ENCODE measurements around the gene SUCLG2. TPM values are rescaled to one million over a fixed set of nuclear protein-coding genes. Genes with fewer than 3 reads are reported as not detected.

The SUCLG2 gene
- total RNA-seq, 1 experiment from 2014 or later: 38.5 TPM

- no peak overlapping the region for H3K23ac ChIP-seq (ENCODE audit: insufficient read length, low read depth, low read length)
- H2BK5ac ChIP-seq (ENCODE audit: insufficient read length, low read length): no peak overlapping the region
- no peak overlapping the region for H2BK12ac ChIP-seq (ENCODE audit: insufficient read length, low read depth, low read length)
- Mint-ChIP-seq H3K9me3 (no peaks in the 10 kb centered on the region), H3K36me3 (ENCODE audit: insufficient read depth in 1 of 3, low read depth in 3 of 3) (no peaks in the 10 kb centered on the region), H3K4me1 (no peaks in the 10 kb centered on the region), H3K27ac (no peak overlapping the region), H3K27me3 (ENCODE audit: low read depth) (no peaks in the 10 kb centered on the region), H3K4me3 (no peak overlapping the region)
- no peak overlapping the region for H3K27ac ChIP-seq (ENCODE audit: insufficient read length, low read depth, low read length)
- H3K18ac ChIP-seq (ENCODE audit: insufficient read length, low read depth, low read length): no peak overlapping the region
- H4K8ac ChIP-seq (replicated peaks; ENCODE audit: insufficient read length, low read depth, low read length): no peak overlapping the region
- no peak overlapping the region for H3T11ph ChIP-seq (ENCODE audit: low read length)
- TF ChIP-seq, protein P1, sequence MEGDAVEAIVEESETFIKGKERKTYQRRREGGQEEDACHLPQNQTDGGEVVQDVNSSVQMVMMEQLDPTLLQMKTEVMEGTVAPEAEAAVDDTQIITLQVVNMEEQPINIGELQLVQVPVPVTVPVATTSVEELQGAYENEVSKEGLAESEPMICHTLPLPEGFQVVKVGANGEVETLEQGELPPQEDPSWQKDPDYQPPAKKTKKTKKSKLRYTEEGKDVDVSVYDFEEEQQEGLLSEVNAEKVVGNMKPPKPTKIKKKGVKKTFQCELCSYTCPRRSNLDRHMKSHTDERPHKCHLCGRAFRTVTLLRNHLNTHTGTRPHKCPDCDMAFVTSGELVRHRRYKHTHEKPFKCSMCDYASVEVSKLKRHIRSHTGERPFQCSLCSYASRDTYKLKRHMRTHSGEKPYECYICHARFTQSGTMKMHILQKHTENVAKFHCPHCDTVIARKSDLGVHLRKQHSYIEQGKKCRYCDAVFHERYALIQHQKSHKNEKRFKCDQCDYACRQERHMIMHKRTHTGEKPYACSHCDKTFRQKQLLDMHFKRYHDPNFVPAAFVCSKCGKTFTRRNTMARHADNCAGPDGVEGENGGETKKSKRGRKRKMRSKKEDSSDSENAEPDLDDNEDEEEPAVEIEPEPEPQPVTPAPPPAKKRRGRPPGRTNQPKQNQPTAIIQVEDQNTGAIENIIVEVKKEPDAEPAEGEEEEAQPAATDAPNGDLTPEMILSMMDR (conservative IDR thresholded peaks at IDR 0.05): no peak
- H4K20me1 ChIP-seq (ENCODE audit: control insufficient read depth, insufficient read depth, insufficient read length): no peaks in the 10 kb centered on the region
- H3K56ac ChIP-seq (ENCODE audit: insufficient read length, low read depth, low read length): no peak overlapping the region
- no peak overlapping the region for H2BK15ac ChIP-seq (ENCODE audit: low read depth, low read length)
- no CpG with 5 or more reads among the region's 2 CpGs for WGBS (ENCODE audit: extremely low coverage, insufficient read length, low lambda C conversion rate)
- no peak overlapping the region for H2BK120ac ChIP-seq (ENCODE audit: low read depth, low read length, poor library complexity, severe bottlenecking)
- no peaks in the 10 kb centered on the region for H3K79me2 ChIP-seq (ENCODE audit: insufficient read depth, low read length)
- no peak overlapping the region for H3K4ac ChIP-seq (ENCODE audit: low read depth, low read length)
- no peak overlapping the region for H2AFZ ChIP-seq (ENCODE audit: low read length)
- no peaks in the 10 kb centered on the region for H3K27me3 ChIP-seq (ENCODE audit: insufficient read depth, low read length)
- no peak overlapping the region for H2AK5ac ChIP-seq (ENCODE audit: insufficient read length, low read length)
- no peak for DNase-seq
- no peak overlapping the region for H3K9ac ChIP-seq (ENCODE audit: extremely low read depth, insufficient read length, low read length)
- H4K5ac ChIP-seq (ENCODE audit: insufficient read length, low read depth, low read length): no peak overlapping the region
- no peaks in the 10 kb centered on the region for H3K9me3 ChIP-seq (ENCODE audit: control insufficient read depth, low read depth, low read length)
- H3K4me1 ChIP-seq (ENCODE audit: insufficient read depth, low read length): no peaks in the 10 kb centered on the region; the same call in 1 of the 2 replicates
- H3K14ac ChIP-seq (ENCODE audit: insufficient read depth, low read length): no peak overlapping the region
- H3K23me2 ChIP-seq (ENCODE audit: insufficient read length, low read depth, low read length, poor library complexity, severe bottlenecking): no peaks in the 10 kb centered on the region
- H3K79me1 ChIP-seq (ENCODE audit: insufficient read depth, low read depth, low read length, poor library complexity, severe bottlenecking): no peaks in the 10 kb centered on the region
- H2BK20ac ChIP-seq (ENCODE audit: low read depth, low read length, poor library complexity, severe bottlenecking): no peak overlapping the region
- no peak overlapping the region for H3K4me2 ChIP-seq (ENCODE audit: insufficient read depth, insufficient read length, low read length)
- no peak overlapping the region for H4K91ac ChIP-seq (ENCODE audit: insufficient read length, low read depth, low read length)
Observed at GRCh38 chr3:67327582-67327981, 326.8 kb downstream of the SUCLG2 start.

All from H9 (cell line).